Keratinocyte (primary cell): Measurements from ENCODE around the gene LY6G6C.

Source experiments
- CTCF ChIP-seq, 3 experiments: IDR thresholded peaks in 1 of 3; conservative IDR thresholded peaks in 1 of 3; optimal IDR thresholded peaks in 1 of 3; 2 replicates in 2 of 3; 3 replicates in 1 of 3; pipeline versions ENCODE3 to v1.5.1; 2011; ENCODE audit warnings: low read length in 3 of 3, mild to moderate bottlenecking in 3 of 3, moderate library complexity in 2 of 3, control low read depth in 1 of 3, inconsistent platforms in 1 of 3; ENCODE audit not compliant: insufficient read depth in 2 of 3; ENCODE audit errors: extremely low read depth in 1 of 3
- EZH2 ChIP-seq: IDR thresholded peaks from one replicate; pipeline ENCODE4 v1.6.1; 2012; ENCODE audit warnings: inconsistent platforms, mild to moderate bottlenecking, low read length, moderate library complexity

GRCh38 chr6:31710523-31711219 lies 10.9 kb downstream of the LY6G6C start:
- TF ChIP-seq EZH2 = no peak
- TF ChIP-seq CTCF (optimal IDR thresholded peaks at IDR 0.05 in 1 of 3, IDR thresholded peaks at IDR 0.05 in 1 of 3, conservative IDR thresholded peaks at IDR 0.05 in 1 of 3; ENCODE audit: extremely low read depth in 1 of 3, insufficient read depth in 2 of 3, low read length in 3 of 3) = no peak
